Stimulated activated CD8-positive, alpha-beta memory T cell treated with anti-CD3 and anti-CD28 coated beads, Interleukin-4, amount 100 ng/mL, for 4 hours (primary cell): ENCODE results near the gene PCSK9.
"Not testable (repeated sequence)": the region's sequence is repeated elsewhere in the genome, so short reads cannot be mapped to it uniquely, and the experiment has no call there.

ENCODE experiments used
- DNase-seq, 2 donors: peaks; one replicate each; pipeline ENCODE4 v3.0.0-alpha.2; 2020; ENCODE audit warnings: low read depth in 2 of 2, low spot score in 1 of 2

PCSK9 gene

GRCh38 chr1:55073187-55073916, 34.0 kb downstream of the PCSK9 start:
- DNase-seq: no peak

GRCh38 chr1:55074455-55074854, 35.1 kb downstream of the PCSK9 start:
- no peak for DNase-seq

DNA sequence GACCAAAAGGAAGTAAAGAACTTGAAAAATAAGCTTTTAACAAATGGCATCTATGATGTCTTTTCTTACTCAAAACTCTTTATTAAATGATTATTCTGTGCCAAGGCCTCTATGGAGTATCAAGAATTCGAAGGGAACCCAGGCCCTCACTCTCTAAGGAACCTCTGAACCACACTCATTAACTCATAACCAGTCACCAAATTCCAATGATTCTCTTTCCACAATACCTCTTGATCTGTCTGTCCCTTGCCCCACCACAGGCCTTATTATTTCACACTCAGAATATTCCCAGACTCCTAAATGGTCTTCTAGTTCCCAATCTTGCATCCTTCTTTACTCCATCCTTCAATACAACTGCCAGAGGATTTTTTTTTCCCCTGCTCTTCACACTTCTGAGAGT, 37.0 kb downstream of the PCSK9 start:
- DNase-seq: no peak

DNA sequence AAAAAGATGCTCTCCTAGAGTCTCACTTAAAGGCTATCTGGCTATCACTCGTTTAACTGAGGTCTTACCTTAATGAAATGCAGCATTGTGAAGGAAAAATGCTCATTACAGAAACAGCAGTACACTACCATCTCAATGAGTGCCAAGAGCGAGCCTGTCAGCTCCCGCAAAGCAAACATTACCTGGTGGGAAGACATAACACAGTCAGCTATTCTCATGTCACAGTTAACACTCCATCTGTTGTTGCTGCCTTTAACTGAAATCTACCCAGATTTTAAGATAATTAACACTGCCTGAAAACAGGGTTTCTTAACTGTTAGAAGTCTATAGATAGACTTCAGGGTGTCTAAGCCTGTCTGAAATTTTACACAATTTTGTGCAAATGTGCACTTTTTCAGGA, 39.1 kb downstream of the PCSK9 start:
- no peak for DNase-seq

DNA sequence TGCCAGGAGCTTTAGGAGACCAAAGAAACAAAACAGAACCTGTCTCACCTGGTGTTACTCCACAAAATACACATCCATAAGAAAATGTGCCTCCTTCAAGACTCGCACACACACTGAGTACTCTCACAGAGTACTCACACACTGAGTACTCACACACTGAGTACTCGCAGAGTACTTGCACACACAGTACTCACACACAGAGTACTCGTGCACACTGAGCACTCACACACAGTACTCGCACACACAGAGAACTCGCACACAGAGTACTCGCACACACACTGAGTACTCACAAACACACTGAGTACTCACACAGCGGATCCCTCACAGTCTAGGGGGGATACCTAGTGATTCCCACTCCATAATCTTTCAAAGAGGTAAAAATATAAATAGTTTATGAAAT, 40.3 kb downstream of the PCSK9 start:
- no peak for DNase-seq

GRCh38 chr1:55081188-55081904, 42.0 kb downstream of the PCSK9 start:
- DNase-seq: no peak

DNA sequence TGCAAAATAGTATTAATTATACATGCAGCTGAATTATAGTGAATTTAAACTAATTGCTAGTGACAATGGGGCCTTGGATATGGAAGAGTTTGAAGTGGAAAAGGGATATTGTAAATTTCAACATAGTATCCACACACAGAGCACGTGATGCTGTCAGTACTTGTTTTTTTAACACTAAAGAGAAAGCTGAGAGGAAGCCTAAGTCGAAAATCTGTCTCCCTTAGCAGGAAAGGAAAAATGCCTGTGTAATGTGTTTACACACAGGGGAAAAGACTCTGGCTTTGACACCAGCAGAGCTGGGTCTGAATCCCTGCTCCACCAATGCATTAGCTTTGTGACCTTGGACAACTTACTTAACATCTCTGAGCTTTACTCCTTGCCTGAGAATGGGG, 42.6 kb downstream of the PCSK9 start:
- no peak for DNase-seq

GRCh38 chr1:55084257-55084656, 44.9 kb downstream of the PCSK9 start:
- DNase-seq: no peak

- no peak for DNase-seq
Observed at GRCh38 chr1:55087439-55087838, 48.1 kb downstream of the PCSK9 start.

GRCh38 chr1:55088413-55088812, 49.1 kb downstream of the PCSK9 start:
- DNase-seq: no peak

GRCh38 chr1:55089683-55090082, 50.3 kb downstream of the PCSK9 start:
- no peak for DNase-seq

DNA sequence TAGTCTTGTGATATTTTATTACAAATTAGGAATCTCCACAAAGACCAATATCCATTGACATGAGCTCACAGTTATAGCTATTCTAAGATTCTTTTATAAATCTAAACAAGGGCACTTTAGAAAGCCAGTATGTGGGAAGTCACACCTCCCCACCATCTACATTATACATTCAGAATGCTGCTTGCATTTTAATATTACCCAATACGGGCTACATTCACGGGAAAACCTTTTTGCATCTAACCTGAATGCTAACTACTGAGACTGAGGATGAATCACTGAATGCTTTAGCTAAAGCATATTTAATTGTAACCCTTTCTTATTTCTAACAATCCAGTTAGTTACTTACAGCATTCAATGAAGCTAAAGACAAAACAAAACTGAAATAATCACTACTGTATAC, 53.1 kb downstream of the PCSK9 start:
- no peak for DNase-seq

DNA sequence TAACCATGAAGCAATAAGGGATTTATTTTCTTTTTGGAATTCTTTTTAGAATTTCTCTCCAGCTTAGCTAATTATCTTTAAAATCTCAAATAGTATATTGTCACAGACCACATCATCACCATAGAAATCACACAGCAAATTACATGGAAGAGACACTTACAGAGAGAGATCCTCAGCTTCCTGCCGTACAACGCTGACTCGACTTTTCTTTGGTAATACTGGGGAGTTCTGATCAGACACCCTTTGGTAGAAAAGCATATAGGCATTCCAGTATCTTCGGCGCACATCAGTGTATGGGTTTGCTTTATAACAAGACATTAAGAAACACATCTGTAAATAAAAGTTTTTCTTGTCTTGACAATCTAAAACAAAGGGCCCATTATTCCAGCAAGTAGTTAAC, 55.7 kb downstream of the PCSK9 start:
- DNase-seq: no peak

- no peak for DNase-seq
Observed at GRCh38 chr1:55103891-55104290, 64.5 kb downstream of the PCSK9 start.

- no peak for DNase-seq
Observed at GRCh38 chr1:55107101-55107500, 67.8 kb downstream of the PCSK9 start.

DNA sequence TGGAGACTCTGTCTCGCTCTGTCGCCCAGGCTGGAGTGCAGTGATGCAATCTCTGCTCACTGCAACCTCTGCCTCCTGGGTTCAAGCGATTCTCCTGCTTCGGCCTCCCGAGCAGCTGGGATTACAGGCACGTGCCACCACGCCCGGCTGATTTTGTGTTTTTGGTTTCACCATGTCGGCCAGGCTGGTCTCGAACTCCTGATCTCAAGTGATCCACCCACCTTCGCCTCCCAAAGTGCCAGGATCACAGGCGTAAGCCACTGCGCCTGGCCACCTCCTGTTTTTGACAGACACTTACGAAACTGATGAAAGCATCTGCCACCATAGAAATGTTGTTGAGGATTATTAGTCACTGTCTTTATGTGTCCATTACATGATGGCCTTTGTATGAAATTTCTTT, 69.7 kb downstream of the PCSK9 start:
- DNase-seq: not testable (repeated sequence)
